ENCODE data around the gene TACC2.

- no peak for TF ChIP-seq ZFP3 (CRISPR knock-in tag; IDR thresholded peaks at IDR 0.05)
- TF ChIP-seq TOX (CRISPR knock-in tag; IDR thresholded peaks at IDR 0.05; ENCODE audit: borderline replicate concordance): no peak
- TF ChIP-seq, protein P1, sequence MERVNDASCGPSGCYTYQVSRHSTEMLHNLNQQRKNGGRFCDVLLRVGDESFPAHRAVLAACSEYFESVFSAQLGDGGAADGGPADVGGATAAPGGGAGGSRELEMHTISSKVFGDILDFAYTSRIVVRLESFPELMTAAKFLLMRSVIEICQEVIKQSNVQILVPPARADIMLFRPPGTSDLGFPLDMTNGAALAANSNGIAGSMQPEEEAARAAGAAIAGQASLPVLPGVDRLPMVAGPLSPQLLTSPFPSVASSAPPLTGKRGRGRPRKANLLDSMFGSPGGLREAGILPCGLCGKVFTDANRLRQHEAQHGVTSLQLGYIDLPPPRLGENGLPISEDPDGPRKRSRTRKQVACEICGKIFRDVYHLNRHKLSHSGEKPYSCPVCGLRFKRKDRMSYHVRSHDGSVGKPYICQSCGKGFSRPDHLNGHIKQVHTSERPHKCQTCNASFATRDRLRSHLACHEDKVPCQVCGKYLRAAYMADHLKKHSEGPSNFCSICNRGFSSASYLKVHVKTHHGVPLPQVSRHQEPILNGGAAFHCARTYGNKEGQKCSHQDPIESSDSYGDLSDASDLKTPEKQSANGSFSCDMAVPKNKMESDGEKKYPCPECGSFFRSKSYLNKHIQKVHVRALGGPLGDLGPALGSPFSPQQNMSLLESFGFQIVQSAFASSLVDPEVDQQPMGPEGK (CRISPR knock-in tag; IDR thresholded peaks at IDR 0.05; ENCODE audit: borderline replicate concordance): no peak
- TF ChIP-seq ARNTL (CRISPR knock-in tag; IDR thresholded peaks at IDR 0.05; ENCODE audit: borderline replicate concordance, low read depth): no peak
- no peak for TF ChIP-seq OSR1 (CRISPR knock-in tag; IDR thresholded peaks at IDR 0.05)
- TF ChIP-seq ZFP30 (CRISPR knock-in tag; IDR thresholded peaks at IDR 0.05): no peak
- TF ChIP-seq ZC3H10 (CRISPR knock-in tag; IDR thresholded peaks at IDR 0.05): no peak
- TF ChIP-seq, protein P2, sequence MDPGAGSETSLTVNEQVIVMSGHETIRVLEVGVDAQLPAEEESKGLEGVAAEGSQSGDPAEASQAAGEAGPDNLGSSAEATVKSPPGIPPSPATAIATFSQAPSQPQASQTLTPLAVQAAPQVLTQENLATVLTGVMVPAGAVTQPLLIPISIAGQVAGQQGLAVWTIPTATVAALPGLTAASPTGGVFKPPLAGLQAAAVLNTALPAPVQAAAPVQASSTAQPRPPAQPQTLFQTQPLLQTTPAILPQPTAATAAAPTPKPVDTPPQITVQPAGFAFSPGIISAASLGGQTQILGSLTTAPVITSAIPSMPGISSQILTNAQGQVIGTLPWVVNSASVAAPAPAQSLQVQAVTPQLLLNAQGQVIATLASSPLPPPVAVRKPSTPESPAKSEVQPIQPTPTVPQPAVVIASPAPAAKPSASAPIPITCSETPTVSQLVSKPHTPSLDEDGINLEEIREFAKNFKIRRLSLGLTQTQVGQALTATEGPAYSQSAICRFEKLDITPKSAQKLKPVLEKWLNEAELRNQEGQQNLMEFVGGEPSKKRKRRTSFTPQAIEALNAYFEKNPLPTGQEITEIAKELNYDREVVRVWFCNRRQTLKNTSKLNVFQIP (CRISPR knock-in tag; IDR thresholded peaks at IDR 0.05; ENCODE audit: borderline replicate concordance, low read depth): no peak
- TF ChIP-seq PPARA (CRISPR knock-in tag; IDR thresholded peaks at IDR 0.05; ENCODE audit: borderline replicate concordance): no peak
Measured at GRCh38 chr10:122210481-122211265, 221.7 kb downstream of the TACC2 start.

Data from SK-N-SH treated with all-trans-retinoic acid at 6 μM for 48 hours (cell line).